Measurements from ENCODE around the gene CD300A.

CD300A gene

DNA sequence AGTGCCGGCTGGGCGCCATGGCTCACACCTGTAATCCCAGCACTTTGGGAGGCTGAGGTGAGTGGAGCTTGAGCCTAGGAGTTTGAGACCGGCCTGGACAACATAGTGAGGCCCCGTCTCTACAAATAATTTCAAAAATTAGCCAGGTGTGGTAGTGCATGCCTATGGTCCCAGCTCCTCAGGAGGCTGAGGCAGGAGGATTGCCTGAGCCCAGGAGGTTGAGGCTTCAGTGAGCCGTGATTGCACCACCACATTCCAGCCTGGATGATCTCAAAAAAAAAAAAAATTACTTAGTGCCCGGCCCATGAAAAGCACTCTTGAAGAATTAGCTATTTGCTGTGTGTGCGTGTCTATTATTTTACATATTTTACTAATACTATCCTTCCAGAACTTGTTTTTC lies 24.9 kb upstream of the CD300A start:
- no peak for DNase-seq

GRCh38 chr17:74442291-74442669 lies 24.2 kb upstream of the CD300A start:
- no peak for DNase-seq

DNA sequence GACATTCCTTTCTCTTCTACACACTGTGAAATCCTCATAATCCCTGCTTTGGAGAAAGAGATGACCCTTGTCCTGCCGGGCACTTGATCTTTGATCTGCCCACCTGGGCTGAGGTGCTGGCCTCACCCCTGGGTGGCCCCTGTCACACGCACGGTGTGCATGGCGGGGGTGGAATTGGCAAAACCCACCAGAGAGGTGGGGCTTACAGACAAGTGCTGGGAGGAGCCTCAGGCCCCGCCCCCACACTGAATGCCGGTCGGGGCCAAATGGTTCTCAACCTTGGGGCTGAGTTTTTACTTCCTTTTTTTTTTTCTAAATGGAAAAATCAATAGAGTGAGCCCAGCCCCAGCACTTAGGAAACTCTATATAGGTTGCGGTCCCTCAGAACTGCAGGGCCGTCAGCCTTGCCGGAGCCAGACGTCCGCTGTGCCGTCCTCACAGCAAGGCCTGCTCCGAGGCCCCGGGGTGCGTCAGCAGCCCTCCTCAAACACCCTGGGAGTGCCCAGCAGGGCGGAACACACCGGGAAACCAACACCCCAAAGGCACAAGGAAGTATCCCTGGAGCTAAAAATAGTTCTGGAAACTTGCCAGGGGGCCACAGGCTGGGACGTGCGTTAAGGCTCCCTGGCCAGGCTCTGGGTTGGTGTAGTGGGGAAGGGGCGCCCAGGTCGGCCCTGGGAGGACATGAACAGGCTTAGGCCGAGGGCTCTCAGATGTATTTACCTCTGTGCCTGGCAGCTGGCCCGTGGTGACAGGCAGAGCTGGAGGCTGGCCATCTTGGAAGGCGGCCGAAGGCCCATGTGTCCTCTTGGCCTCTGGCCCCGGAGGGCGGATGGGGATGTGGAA lies 23.5 kb upstream of the CD300A start:
- no peak for DNase-seq

DNA sequence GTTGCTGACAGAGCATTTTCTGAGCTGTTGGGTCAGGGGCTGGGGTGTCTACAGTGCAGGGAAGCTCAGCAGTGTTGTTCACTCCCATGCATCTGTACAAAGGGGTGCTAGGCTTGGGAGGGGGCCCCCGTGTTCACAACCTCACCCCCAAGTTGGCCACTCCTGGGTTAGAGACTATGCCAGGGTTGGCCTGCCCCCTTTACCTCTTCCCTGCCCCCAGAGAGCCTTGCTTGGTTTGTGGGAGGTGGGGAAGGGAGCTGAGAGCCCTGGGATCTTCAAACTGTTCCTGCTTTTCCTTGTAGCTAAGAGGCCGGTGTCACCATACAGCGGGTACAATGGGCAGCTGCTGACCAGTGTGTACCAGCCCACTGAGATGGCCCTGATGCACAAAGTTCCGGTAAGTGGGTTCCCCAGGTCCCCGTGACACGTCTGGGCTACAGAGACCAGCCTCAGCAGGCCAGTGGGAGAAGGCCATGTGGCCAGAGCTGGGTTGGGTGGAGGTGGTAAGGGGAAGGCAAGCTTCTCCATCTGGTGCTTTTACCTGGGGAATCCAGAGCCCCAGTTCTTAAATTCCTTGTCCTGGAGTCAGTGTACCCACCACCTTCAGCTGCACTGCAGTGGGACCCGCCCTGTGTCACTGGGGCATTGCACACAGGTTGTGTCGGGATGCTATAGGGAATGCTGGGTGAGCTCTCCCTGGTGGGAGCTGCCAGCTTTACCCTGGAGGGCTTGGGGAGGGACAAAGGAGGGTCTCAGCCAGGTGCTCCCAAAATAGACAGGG lies 22.7 kb upstream of the CD300A start:
- DNase-seq: no peak

- no peak for DNase-seq
These were observed 22.0 kb upstream of the CD300A start for GRCh38 chr17:74444406-74444805.

DNA sequence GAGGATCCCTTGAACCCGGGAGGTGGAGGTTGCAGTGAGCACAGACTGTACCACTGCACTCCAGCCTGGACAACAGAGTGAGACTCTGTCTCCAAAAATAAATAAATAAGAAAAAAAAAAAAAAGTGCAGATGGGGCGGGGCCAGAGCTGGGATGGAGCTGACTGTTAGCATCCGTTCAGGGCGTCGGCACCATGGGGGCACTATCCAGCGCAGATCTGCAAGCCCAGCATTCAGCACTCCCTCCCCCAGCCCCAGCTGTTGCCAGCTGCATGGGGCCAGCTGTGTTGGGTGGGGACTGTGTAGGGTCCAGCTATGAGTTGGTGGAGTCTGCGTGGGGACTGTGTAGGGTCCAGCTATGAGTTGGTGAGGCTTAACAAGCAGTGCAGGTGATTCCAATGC lies 21.3 kb upstream of the CD300A start:
- no peak for DNase-seq

- no peak for DNase-seq
These were observed 19.6 kb upstream of the CD300A start for GRCh38 chr17:74446551-74447500.

- DNase-seq: no peak
These were observed 18.7 kb upstream of the CD300A start for GRCh38 chr17:74447628-74448159.

GRCh38 chr17:74448756-74449155 lies 17.7 kb upstream of the CD300A start:
- DNase-seq: no peak

DNA sequence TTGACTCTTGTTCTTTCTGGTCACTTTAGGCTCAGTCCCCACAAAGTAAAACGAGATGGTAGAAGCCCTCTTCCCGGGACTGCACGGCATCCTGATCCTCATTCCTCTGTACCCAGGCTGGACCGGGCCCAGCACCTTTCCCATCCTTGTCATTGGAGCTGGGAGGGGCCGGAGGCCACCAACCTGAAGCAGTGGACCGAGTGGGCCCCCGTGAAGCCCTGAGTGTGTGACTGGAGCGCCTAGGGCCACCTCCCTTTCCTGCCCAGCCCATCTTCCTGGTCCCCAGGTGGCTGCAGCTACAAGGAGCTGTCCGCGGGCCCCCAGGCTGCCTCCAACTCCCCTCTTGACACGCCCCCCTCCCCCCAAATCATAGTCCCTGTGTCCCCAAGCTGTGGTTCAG lies 17.1 kb upstream of the CD300A start:
- no peak for DNase-seq

- no peak for DNase-seq
These were observed 16.7 kb upstream of the CD300A start for GRCh38 chr17:74449773-74450172.

DNA sequence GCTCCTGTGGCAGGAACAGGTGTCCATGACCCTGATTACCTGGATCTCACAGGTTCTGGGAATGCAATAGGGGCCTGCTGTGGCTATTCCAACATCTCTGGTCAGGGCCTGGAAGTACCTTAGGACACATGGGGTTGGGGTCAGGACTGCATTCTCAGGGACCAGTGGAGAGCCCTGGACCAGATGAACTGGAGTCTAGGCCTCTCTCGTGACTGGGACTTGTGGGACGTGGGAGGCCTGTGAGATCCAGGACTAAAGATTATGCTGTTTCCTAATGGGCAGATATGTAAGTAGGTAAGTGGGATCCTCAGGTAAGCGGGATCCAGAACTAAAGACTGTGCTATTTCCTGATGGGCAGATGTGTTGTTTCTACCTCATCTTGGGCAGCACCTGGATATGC lies 16.2 kb upstream of the CD300A start:
- DNase-seq: no peak

- no peak for DNase-seq
These were observed 15.5 kb upstream of the CD300A start for GRCh38 chr17:74450925-74451403.

- no peak for DNase-seq
These were observed 14.9 kb upstream of the CD300A start for GRCh38 chr17:74451557-74451956.

- DNase-seq: no peak
These were observed 14.2 kb upstream of the CD300A start for GRCh38 chr17:74452033-74452840.

GRCh38 chr17:74452841-74453661 lies 13.4 kb upstream of the CD300A start:
- DNase-seq: no peak

- DNase-seq: peak; percentile 71
These were observed 12.7 kb upstream of the CD300A start for GRCh38 chr17:74453665-74454196.

GRCh38 chr17:74454197-74455024 lies 12.0 kb upstream of the CD300A start:
- DNase-seq: no peak

DNA sequence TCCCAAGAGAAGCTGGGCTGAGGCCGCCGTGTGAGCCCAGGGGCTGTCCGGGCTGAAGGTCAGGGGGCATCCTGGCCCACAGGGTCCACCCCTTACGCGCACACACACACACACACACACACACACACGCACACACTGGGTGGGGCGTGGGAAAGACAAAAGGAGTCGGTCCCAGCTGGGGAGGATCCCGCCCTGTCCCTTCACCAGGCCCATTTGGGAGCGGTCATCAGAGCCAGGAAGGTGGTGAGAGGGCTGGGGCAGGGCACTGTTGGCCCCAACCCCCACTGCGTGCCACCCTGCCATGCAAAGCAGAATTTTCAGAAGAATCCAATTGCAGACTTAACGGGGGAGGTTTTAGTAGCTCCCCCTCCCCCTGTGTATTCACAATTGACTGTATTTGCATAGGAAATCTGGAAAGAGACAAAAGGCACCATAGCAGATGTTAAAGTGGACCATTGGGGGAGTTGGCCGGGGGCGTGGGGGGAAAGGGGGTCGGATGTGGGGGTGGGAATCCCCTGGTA lies 11.3 kb upstream of the CD300A start:
- DNase-seq: no peak
